LNCaP clone FGC (cell line): Measurements from ENCODE around the gene CD79B.

Experiments used
- DNase-seq: peaks from one replicate; pipeline ENCODE4 v3.0.0-alpha.2; 2011; ENCODE audit warnings: low read depth
- H3K4me3 ChIP-seq: 2 replicates; pipeline ENCODE4 v1.5.1; 2011; ENCODE audit warnings: mild to moderate bottlenecking, low read depth, low read length, control low read depth
- CTCF ChIP-seq: IDR thresholded peaks from 2 replicates; pipeline ENCODE4 v1.5.1; 2012; ENCODE audit warnings: mild to moderate bottlenecking; ENCODE audit not compliant: control insufficient read depth, insufficient read depth; ENCODE audit errors: extremely low read depth

Gene CD79B

GRCh38 chr17:63940584-63940983, 8.5 kb upstream of the CD79B start:
- no peak for DNase-seq
- TF ChIP-seq CTCF: no peak
- H3K4me3 ChIP-seq: no peak overlapping the region

GRCh38 chr17:63939884-63940283, 7.8 kb upstream of the CD79B start:
- no peak overlapping the region for H3K4me3 ChIP-seq
- TF ChIP-seq CTCF: no peak
- no peak for DNase-seq

- no peak overlapping the region for H3K4me3 ChIP-seq
- no peak for TF ChIP-seq CTCF
Measured at GRCh38 chr17:63939401-63939800, 7.3 kb upstream of the CD79B start.

GRCh38 chr17:63937920-63938319, 5.8 kb upstream of the CD79B start:
- DNase-seq: no peak
- H3K4me3 ChIP-seq: no peak overlapping the region
- no peak for TF ChIP-seq CTCF

More at GRCh38 chr17:63939401-63939800, 7.3 kb upstream of the CD79B start:
- DNase-seq: no peak

- no peak for DNase-seq
- no peak for TF ChIP-seq CTCF
Measured at GRCh38 chr17:63937319-63937718, 5.2 kb upstream of the CD79B start.

GRCh38 chr17:63934183-63935112, 2.3 kb upstream of the CD79B start:
- no peak overlapping the region for H3K4me3 ChIP-seq
- no peak for TF ChIP-seq CTCF
- no peak for DNase-seq

More at GRCh38 chr17:63937319-63937718, 5.2 kb upstream of the CD79B start:
- no peak overlapping the region for H3K4me3 ChIP-seq
